NCI-H82 treated with DMSO at 0.1 percent for 48 hours (cell line): Measurements from ENCODE around the gene NRXN3.

Experiments
- DNase-seq: peaks from one replicate; lab custom pipeline; 2025; ENCODE audit not compliant: unreplicated experiment; lab: John Stamatoyannopoulos, UW

NRXN3 gene

DNA sequence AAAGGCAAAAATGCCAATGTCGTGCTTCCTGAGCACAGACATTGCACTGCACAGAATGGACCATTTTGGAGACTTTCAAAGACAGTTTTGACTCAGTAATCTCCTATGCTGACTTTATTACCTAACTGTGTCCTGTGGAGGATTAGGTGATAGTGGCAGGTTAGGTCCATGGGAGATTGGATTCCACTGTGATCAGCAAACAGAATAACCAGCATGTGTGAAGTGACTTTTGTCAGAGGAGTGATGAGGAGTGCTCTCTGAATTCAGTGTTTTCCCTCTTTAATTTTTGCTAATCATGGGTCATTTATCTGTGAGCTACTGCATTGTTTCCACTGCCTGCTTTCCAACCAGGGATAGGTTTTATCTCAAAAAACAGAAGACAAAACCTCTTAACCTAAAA, 1378.7 kb downstream of the NRXN3 start:
- DNase-seq, result no peak

DNA sequence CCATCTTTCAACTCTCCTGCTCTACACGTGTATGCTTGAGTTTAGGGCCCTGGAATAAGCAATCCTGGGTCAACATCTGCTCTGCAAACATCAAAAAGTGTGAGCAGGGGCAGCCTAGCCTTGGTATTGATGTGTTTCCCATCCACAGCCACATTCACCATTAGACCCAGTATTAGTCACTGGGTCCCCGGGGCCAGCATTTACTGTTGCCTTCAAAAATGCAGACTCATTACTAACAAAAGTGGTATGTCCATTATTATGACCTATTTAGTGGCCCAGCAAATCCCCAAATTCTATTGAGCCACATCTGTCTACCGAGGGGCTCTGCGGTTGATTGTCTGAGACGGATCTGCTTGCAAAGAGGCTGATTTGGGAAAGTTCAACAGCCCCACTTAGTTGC, 1379.3 kb downstream of the NRXN3 start:
- DNase-seq, result no peak

DNA sequence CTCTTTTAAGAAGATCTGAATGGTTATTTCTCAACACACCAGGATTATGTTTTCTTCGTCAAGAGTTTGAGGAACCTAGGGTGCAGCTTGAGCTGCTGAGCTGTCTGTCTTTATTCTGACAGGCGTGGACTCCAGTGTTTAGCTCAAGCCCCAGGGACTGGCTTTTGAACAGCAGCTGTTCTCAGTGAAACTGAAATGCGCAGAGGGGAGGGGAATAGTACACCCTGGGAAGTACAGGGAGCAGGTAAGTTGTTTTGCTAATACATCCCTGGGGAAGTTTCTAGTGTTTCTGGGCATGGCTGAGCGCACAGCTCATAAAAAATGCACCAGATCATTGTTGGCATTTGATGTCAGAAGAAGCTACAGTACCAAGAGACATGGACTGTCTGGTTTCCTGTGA, 1381.3 kb downstream of the NRXN3 start:
- DNase-seq, result no peak

DNA sequence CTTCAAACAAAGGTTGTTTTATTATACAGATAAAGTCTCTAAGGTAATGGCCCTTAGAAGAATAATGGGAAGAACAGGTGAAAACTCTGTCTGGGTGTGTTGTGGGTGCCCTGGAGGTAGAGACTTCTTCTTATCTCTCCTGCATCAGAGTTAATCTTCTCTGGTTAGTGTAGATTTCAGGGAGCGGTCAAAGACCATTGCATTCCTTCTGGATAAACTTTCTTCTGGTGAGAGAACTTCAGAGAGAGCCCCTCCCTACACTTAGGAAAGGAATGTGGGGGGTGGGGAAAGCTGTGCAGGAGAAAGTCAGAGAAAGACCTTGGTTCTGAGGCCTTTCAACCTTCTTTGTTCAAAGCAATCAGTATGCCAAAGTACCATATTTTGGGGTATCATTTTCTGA, 1382.6 kb downstream of the NRXN3 start:
- DNase-seq, result no peak

DNA sequence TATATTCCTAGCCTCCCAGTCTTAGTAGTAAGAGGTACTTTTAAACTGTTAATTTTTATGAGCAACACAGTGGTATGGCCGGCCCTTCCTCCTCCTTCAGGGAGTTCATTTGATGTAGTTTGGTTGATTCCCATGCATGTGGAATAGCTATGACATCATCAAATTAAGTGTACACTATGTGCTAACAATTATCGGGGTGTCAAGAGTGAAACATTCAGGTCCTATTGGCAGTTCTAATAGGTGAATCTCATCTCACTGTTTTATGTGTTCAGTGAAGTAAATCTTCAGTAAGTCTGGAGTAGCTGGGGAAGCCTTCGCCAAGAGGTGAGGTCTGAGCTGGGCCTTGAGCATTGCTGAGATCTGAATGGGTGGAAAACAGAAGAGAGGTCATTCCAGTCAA, 1384.6 kb downstream of the NRXN3 start:
- no peak for DNase-seq

DNA sequence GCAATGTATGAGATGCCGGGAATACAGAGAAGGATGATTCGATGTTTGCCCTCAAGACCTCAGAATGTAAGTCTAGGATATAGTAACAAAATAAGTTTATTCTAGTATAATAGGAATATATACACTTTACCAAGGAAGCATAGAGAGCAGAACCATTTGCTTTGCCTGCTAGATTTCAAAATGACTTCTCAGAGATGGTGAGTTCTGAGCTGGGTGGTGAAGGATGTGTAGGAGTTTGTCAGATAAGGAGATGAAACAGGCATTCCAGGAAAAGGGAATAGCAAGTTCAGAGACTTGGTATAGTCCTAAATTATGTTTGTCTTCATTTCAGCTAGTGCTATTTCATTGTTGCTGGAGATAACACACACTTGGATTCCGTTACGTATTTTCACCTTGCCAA, 1385.3 kb downstream of the NRXN3 start:
- no peak for DNase-seq

DNA sequence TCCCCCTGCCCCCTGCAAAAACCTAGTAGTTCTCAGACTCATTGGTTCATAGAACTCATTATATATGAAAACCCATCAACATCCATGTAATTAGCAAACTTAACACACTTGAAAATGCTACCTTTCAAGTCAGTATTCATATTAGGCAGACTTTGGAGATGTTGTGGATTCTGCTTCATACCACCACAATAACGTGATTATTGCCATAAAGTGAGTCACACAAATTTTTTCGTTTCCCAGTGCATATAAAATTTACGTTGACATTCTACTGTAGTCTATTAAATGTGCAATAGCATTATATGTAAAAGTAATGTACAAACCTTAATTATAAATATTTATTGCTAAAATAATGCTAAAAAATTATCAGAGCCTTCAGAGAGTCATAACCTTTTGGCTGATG, 1387.1 kb downstream of the NRXN3 start:
- no peak for DNase-seq

DNA sequence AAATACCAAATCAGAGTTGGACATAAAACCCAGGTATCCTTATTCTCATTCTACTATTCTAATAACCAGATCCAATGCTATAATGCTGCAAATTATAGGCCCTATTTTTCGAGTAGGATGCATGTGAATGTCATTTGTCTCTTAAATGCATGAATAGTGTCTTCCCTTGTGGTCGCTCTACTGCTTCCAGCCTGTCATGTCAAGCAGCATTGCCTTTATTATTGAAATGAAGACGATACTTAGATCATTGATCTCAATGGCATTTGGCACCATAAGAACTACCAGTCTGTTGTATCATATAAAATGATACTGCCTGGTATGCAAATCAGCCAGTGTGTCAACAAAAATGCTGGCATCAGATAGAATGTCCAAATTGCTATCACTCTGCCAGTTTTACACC, 1392.0 kb downstream of the NRXN3 start:
- DNase-seq, result no peak

DNA sequence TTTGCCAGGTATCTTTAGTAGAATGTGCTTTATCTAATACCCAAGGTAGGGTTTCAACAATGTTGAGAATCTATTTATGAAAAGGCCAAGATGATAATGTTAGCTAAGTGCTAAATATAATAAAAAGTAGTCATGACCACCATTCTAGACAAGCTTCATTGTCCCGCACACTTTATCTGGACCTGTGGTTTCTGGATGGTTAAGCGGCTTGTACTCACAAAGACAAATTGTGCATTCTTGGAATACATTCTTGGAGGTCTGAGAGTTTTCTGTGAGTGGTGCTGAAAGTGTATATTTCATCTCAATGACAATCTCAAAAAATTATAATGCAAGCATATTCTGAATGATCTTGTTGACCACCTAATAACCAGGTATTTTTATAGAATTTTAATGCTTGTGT, 1394.2 kb downstream of the NRXN3 start:
- DNase-seq, result no peak

DNA sequence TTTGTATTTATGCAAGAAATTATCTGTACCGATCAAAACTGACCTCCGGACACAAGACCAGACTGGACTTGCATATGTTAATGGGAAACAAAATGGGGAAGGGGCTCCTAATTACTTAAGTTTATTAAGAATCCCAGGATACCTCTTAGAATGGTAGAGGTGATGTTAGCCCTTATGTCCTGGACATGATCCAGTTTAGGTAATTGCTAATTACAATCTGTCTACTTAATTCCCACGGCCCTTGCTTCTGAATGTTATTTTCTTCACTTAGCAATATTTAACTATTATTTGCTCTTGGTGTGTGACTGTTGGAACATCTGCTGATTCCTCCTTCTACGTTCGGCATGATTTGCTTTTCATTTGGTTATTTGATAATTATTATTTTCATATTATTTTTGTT, 1397.1 kb downstream of the NRXN3 start:
- peak; percentile 10 for DNase-seq

DNA sequence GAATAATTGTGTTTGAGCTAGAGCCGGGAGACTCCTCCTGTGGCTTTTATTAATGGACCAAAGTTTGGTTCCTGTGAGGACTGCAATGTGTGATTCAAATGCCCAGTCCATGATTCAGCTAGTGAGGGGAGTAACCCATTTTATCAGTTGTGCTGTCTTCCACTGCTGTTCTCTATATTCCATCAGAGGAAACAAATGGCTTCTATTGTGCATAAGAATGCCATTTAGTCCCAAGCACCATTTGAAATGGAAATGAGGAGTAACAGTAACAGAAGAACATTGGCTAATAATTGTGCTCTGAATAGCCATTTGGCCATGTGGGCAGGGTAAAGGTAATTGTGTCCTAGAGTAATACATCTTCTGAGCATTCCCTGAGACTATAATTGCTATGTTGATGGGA, 1398.4 kb downstream of the NRXN3 start:
- DNase-seq, result no peak

DNA sequence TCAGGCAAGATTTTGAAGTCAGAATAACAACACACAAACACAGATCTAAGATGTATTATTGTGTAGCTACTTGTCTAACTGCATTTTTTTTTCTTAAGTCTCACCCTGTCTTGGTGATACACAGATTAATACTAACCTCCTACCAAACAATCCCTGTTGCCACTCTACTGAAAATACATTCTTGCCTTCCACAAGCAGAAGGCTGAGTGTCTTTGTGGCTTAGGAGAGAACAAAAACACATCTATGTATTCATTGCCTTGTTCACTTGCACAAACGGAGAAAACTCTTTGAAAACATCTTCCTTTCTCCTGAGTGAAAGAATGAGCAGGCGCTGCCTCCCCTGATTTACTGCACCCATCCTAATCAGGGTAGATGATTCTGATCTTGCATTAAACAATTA, 1398.9 kb downstream of the NRXN3 start:
- no peak for DNase-seq

DNA sequence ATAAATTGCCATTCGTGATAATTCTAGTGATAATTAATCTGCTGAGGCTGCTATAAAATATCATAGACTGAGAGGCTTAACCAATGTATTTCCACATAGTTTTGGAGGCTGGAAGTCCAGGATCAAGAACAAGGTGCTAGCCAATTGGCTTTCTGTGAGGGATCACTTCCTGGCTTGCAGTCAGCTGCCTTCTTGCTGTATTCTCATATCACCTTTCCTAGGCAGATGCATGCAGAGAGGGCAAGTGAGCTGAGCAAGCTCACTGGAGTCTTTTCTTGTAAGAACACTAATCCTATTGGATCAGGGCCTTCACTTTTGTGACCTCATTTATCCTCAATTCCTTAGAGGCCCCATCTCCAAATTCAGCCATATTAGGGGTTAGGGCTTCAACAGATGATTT, 1400.5 kb downstream of the NRXN3 start:
- no peak for DNase-seq

DNA sequence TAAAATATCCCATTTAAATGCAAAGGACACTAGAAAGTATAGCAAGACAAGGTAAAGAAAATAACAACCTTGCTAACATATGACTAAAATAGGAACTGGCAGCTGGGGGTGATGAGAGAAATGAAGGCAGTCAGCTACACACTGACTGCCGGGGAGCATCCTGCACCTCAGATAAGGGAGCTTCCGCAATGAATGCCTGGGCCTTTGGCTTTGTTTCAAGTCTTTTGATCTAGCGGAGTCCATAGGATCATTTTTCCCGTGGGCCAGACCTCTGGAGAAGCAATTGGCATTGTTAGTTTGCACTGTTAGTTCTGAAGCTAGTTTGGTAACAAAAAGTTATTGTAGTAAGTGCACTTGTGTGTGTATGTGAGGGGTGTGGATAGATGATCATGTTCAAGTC, 1401.2 kb downstream of the NRXN3 start:
- no peak for DNase-seq

DNA sequence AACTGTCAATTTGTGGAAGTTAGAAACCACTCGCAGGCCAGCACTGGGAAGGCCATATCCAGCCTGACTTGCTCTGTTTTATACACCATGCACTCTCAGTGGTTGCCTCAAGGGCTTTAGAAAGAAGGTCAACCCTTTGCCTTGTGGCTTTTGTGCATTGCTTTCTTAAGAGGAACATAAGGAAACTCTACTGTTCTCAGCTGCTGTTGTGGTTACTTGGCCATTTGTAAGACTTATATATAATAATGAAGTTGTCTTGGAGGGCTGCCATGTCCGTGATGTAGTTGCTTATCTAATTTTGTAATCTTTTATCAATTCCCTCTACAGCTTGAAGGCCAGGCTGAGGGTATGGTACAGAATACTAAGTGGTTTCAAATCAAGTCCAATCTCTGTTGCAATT, 1403.3 kb downstream of the NRXN3 start:
- no peak for DNase-seq

DNA sequence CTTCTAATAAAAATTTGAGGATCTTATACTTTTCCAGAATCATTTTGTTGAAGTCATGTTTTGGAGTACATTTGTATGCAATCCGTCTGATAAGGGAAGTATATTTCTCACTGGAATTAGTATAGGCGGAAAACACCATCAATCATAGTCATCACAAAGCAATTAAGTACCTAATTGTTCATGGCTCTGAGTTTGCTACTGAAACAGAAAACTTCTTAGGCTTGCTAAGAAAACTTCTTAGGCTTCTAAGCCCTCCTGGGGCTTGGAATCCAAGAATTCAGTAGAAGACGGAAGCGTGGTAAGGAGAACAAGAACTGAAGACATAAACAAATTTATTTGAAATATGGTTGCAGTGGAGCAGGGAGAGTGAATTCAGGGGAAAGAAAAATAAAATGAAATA, 1404.9 kb downstream of the NRXN3 start:
- no peak for DNase-seq

DNA sequence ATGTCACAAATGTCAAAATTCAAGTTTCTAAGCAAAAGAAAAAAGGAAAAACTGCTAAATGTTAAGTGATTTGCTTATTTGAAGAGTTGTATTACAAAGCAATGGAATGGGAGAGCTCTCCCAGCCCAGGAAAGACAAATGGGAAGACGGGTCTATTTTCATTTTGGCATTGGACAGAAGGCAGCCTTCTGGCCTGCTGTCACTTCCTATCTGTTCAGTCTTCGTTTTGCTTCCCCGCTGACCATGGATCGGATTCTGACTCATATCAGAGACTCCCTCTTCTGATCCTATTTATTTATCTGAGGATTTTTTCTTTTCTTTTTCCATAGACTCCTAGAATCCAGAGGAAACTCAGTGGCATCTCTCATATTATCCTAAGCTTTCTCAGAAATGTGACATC, 1406.3 kb downstream of the NRXN3 start:
- DNase-seq, result no peak

DNA sequence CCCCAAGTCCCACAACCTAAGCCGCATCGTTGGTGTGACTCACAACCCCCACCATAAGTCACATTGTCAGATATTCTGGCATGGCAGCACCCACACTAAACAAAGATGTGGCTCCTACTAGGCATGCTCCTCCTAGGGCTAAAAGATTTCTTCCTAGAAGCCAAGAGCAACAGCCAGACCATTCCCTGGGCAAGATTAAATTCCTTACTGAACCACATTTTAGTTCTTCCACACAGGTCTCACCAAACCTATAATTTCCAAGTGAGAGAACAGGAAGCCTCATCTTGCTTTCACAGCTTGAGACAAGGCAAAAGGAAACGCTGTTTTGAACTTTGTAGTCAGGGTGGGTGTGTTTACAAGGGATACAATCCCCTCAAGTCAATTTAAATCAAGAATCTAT, 1408.3 kb downstream of the NRXN3 start:
- DNase-seq, result no peak

DNA sequence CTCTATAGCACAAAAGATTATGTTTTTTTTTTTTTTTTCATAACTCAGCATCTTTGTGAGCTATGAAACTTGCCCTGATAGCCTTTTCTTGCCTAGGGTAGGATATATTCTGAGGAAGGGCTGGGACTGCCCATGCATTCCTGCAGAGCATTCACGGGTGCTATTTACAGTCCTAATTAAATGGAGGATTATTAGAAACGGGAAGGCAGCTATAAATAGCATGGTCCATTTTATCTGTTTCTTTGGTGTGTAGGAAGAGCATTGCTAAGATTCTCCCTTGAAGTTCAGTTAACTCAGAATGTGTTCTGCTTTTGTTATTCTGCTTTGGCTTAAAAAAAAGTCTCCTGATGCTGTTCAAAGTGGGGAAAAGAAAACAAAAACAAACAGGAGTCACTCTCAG, 1410.2 kb downstream of the NRXN3 start:
- no peak for DNase-seq

DNA sequence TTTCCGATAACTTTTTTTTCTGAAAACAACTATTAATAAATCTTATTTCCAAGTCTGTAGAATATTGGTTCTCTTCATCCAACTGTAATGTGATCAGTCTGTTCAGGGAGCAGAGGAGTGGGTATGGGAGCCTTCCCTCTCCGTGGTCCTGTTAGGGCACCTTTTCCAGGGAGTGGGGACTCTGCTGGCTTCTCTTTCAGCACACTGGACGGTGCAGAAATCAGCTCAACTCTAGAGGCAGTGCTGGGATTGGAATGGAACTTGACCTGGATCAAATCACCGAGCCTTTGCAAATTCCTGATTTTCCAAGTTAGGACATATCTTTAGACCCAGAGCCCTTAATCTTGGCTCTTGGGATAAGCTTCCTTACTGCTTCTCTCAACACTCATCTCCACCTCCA, 1410.7 kb downstream of the NRXN3 start:
- no peak for DNase-seq

DNA sequence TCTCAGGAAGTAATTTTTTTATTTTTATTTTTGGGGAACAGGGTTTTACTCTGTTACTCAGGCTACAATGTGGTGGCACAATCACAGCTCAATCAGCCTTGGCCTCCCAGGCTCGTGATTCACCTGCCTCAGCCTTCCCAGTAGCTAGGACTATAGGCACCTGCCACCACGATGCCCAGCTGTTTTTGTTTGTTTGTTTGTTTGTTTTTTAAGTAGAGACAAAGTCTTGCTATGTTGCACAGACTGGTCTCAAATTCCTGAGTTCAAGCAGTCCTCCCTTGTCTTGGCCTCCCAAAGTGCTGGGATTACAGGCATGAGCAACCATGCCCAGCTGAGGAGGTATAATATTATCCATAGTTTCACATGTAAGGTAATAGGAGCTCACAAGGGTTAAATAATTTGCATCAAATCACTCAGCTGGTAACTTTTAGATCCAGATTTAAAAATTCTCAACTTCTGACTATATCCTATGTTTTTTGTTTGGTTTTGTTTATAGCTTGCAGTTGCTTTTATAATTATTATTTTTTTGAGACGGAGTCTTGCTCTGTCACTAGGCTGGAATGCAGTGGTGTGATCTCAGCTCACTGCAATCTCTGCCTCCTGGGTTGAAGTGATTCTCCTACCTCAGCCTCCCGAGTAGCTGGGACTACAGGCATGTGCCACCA, 1411.9 kb downstream of the NRXN3 start:
- no peak for DNase-seq

DNA sequence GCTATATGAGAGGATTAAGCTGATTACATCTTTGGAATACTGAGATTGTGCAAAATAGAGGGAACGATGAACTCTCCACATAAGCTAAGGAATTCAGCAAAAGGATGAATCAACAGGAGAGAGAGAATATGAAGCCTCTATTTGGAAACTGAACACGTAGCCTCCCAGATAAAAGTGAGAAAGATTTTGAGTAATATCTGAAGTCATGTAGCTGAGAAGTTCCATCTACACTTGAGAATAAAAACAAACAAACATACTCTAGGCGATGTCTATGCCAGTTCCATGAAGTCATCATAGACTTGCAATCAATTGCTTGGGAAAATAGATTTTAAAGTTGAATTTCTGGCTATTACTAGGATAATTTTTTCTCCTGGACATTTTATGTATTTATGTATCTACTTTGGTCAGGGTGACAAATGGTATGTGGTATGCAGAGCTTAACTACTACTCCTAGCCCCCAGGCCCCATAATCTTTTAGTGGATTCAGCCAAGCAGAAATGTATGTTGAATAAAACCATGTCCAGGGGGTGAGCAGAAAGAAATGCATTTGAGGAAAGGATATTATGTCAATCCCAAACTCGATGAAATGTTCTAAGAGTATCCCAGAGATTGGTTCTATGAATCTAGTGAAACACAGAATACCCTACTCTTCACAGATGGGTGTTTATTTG, 1413.7 kb downstream of the NRXN3 start:
- DNase-seq, result no peak

DNA sequence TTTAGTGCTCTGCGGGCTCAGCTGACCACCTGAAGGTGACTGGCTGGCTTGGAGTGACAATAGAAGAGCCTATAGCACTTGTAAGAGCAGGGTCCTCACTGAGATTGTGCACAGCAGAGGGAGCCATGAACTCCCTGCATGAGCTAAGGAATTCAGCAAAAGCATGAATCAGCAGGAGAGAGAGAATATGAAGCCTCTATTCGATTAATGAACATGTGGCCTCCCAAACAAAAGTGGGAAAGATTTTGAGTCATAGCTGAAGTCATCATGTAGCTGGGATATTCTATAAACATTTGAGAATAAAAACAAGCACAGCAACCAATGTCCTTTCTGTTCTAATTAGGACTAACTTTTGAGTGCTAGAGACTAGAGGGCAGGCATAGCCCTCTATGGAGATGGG, 1414.5 kb downstream of the NRXN3 start:
- no peak for DNase-seq
